ENCODE results near the gene PRCC. TPM values are rescaled to one million over a fixed set of nuclear protein-coding genes. Genes with fewer than 3 reads are reported as not detected.

The PRCC gene
- total RNA-seq, 2 donors from 2014 or later, result 32.0 to 46.2 TPM

- intact Hi-C loops (cut with DNase I), result no loop called here
- ATAC-seq (no peak), DNase-seq (no peak)
These were observed 23.7 kb upstream of the PRCC start for GRCh38 chr1:156743367-156744302.

GRCh38 chr1:156744344-156744743 lies 23.0 kb upstream of the PRCC start:
- DNase-seq (no peak), ATAC-seq (no peak)
- intact Hi-C loops (cut with DNase I), result no loop called here

GRCh38 chr1:156744786-156745419 lies 22.4 kb upstream of the PRCC start:
- intact Hi-C loops (cut with DNase I), result no loop called here
- DNase-seq (no peak), ATAC-seq (no peak)

- intact Hi-C loops (cut with DNase I), result no loop called here
- ATAC-seq (no peak), DNase-seq (no peak)
These were observed 21.5 kb upstream of the PRCC start for GRCh38 chr1:156745881-156746280.

- DNase-seq, result no peak
- intact Hi-C loops (cut with DNase I), result no loop called here
- ATAC-seq, result no peak
These were observed 21.0 kb upstream of the PRCC start for GRCh38 chr1:156746406-156746727.

GRCh38 chr1:156746728-156747631 lies 20.4 kb upstream of the PRCC start:
- DNase-seq, result peak; percentile 96
- peak; percentile 71 to 72 for ATAC-seq
- intact Hi-C loops (cut with DNase I), result no loop called here

- DNase-seq (no peak), ATAC-seq (no peak)
- intact Hi-C loops (cut with DNase I), result no loop called here
These were observed 19.3 kb upstream of the PRCC start for GRCh38 chr1:156747742-156748669.

GRCh38 chr1:156748670-156749418 lies 18.5 kb upstream of the PRCC start:
- ATAC-seq, result peak in 1 of 2 donors; percentile 12
- DNase-seq, result peak; percentile 80
- intact Hi-C loops (cut with DNase I), result no loop called here

- intact Hi-C loops (cut with DNase I), result loop anchor here in 1 of 2 donors (2.0 kb wide), 1 partner anchor 17 kb away; the partner anchor contains the start of gene PRCC
- DNase-seq (no peak), ATAC-seq (no peak)
These were observed 17.8 kb upstream of the PRCC start for GRCh38 chr1:156749419-156750118.

- DNase-seq (no peak), ATAC-seq (no peak)
- intact Hi-C loops (cut with DNase I), result loop anchor here in 1 of 2 donors (2.0 kb wide), 1 partner anchor 17 kb away; the partner anchor contains the start of gene PRCC
These were observed 17.1 kb upstream of the PRCC start for GRCh38 chr1:156750191-156750672.

GRCh38 chr1:156750711-156751450 lies 16.5 kb upstream of the PRCC start:
- intact Hi-C loops (cut with DNase I), result loop anchor here in 1 of 2 donors (2.0 kb wide), 1 partner anchor 16 kb away; the partner anchor contains the start of gene PRCC
- peak; percentile 1 to 13 for ATAC-seq
- DNase-seq, result peak; percentile 66

- ATAC-seq, result no peak
- intact Hi-C loops (cut with DNase I), result loop anchor here in 1 of 2 donors (2.0 kb wide), 1 partner anchor 15 kb away; the partner anchor contains the start of gene PRCC
These were observed 15.9 kb upstream of the PRCC start, which contains the start of gene HDGF for GRCh38 chr1:156751451-156751756. HDGF (minus strand) TSS chr1:156751675; CDS start chr1:156751429, 246 bp downstream.

GRCh38 chr1:156751757-156752481 lies 15.4 kb upstream of the PRCC start:
- ATAC-seq, result peak; percentile 81 to 84
- peak; percentile 98 for DNase-seq
- intact Hi-C loops (cut with DNase I), result loop anchor here in 1 of 2 donors (2.0 kb wide), 1 partner anchor 15 kb away; the partner anchor contains the start of gene PRCC

More at GRCh38 chr1:156751451-156751756, 15.9 kb upstream of the PRCC start, which contains the start of gene HDGF:
- DNase-seq, result no peak

- intact Hi-C loops (cut with DNase I), result no loop called here
- no peak for ATAC-seq
- DNase-seq, result no peak
These were observed 14.4 kb upstream of the PRCC start for GRCh38 chr1:156752843-156753482.

- no peak for DNase-seq
- no peak for ATAC-seq
- intact Hi-C loops (cut with DNase I), result no loop called here
These were observed 13.1 kb upstream of the PRCC start for GRCh38 chr1:156754219-156754618.
